ENCODE results near the gene EBF4. TPM values are rescaled to one million over a fixed set of nuclear protein-coding genes. Genes with fewer than 3 reads are reported as not detected.

Gene EBF4, protein sequence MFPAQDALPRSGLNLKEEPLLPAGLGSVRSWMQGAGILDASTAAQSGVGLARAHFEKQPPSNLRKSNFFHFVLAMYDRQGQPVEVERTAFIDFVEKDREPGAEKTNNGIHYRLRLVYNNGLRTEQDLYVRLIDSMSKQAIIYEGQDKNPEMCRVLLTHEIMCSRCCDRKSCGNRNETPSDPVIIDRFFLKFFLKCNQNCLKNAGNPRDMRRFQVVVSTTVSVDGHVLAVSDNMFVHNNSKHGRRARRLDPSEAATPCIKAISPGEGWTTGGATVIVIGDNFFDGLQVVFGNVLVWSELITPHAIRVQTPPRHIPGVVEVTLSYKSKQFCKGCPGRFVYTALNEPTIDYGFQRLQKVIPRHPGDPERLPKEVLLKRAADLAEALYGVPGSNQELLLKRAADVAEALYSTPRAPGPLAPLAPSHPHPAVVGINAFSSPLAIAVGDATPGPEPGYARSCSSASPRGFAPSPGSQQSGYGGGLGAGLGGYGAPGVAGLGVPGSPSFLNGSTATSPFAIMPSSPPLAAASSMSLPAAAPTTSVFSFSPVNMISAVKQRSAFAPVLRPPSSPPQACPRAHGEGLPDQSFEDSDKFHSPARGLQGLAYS
- polyA plus RNA-seq (2011; rRNA removed) (0.60 and 0.98 TPM in 2 replicates), polyA minus RNA-seq (2011; rRNA and poly(A)+ RNA removed) (0.55 and 1.4 TPM in 2 replicates)

DNA sequence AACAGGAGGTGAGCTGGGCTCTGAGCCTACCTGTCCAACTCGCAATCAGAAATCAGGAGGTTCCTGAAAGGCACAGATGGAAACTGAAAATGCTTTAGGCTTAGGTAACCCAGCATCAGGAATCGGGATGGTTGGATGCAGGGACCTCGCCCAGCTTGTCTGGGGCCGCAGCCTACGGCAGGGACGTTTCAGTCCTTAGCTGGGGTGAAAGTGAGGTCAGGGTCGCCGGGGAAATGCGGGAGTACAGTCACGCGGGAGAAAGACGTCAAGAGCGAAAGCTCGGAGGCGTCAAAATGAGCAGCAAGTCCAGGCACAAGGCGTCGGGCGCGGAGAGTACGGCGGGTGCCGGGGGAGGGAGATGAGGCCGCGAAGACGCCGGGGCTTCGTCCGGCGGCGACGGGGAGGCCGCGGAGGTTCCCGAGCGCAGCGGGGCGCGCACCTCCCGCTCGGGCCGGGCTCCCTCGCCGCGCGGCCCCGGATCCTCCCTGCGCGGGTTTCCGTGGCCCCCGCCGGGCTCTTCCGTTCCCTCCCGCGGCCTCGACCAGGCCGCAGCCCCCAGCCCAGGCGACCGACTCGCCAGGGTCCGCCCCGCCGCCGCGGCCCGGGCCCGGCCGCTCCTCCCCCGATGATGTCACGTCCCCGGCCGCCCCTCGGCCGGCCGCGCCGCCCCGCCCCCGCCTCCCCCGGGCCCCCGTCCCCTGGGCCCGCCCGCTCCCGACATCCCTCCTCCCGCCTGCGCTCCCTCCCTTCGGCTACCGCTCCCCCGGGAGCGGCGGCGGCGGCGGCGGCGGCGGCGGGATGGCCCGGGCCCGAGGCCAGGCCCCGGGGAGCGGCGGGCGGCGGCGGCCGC lies at the start of gene EBF4:
Gene EBF4 (plus strand): TSS at position 745 of the 850 bp plus-strand sequence. CDS start 866 bp downstream, outside the sequence.
- CTCF ChIA-PET = no interaction called here
- no peak for DNase-seq (ENCODE audit: low read depth, low spot score)
- Histone ChIP-seq H3K27me3 (ENCODE audit: control insufficient read depth, insufficient read depth, low read length) (peaks cover 69% of the 10 kb centered on the region), H3K27ac (ENCODE audit: low read depth, low read length) (no peak within 1 kb of the TSS), H3K4me3 (ENCODE audit: low read depth, low read length) (peak within 1 kb of the TSS; percentile 47), H3K9me3 (ENCODE audit: control insufficient read depth, insufficient read depth, low read length) (peaks cover 5% of the 10 kb centered on the region; the same call in 1 of the 2 replicates)
- POLR2A ChIA-PET = interaction anchor here (1.0 to 1.2 kb wide), 2 partner anchors 39 to 40 kb away, joined by 3 to 4 read pairs; partner anchors contain the start of gene NOP56
- TF ChIP-seq, protein P1, sequence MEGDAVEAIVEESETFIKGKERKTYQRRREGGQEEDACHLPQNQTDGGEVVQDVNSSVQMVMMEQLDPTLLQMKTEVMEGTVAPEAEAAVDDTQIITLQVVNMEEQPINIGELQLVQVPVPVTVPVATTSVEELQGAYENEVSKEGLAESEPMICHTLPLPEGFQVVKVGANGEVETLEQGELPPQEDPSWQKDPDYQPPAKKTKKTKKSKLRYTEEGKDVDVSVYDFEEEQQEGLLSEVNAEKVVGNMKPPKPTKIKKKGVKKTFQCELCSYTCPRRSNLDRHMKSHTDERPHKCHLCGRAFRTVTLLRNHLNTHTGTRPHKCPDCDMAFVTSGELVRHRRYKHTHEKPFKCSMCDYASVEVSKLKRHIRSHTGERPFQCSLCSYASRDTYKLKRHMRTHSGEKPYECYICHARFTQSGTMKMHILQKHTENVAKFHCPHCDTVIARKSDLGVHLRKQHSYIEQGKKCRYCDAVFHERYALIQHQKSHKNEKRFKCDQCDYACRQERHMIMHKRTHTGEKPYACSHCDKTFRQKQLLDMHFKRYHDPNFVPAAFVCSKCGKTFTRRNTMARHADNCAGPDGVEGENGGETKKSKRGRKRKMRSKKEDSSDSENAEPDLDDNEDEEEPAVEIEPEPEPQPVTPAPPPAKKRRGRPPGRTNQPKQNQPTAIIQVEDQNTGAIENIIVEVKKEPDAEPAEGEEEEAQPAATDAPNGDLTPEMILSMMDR (IDR thresholded peaks at IDR 0.05; ENCODE audit: low read depth, low read length) = no peak

DNA sequence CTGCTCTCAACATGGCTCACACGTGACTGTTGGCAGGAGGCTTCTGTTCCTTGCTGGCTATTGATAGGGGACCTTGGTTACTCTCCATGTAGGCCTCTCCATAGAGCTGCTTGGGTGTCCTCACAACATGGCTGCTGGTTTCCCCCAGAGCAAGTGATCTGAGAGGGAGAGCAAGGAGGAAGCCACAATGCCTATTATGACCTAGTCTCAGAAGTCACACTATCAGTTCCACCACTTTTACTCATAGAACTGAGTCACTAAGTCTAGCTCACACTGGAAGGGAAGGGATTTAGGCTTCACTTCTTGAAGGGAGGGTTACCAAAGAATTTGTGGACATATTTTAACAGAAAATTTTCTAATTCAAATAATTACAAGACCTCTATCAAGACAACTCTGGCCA lies 48.9 kb upstream of the EBF4 start:
- ChIA-PET POLR2A (interaction anchor here (0.6 kb wide), 1 partner anchor 867 kb away, joined by 4 read pairs; no protein-coding TSS in a partner anchor), CTCF (interaction anchor here (8.4 kb wide), 1 partner anchor 122 kb away, joined by 81 read pairs; no protein-coding TSS in a partner anchor)
- no peaks in the 10 kb centered on the region for H3K9me3 ChIP-seq (ENCODE audit: control insufficient read depth, insufficient read depth, low read length)

DNA sequence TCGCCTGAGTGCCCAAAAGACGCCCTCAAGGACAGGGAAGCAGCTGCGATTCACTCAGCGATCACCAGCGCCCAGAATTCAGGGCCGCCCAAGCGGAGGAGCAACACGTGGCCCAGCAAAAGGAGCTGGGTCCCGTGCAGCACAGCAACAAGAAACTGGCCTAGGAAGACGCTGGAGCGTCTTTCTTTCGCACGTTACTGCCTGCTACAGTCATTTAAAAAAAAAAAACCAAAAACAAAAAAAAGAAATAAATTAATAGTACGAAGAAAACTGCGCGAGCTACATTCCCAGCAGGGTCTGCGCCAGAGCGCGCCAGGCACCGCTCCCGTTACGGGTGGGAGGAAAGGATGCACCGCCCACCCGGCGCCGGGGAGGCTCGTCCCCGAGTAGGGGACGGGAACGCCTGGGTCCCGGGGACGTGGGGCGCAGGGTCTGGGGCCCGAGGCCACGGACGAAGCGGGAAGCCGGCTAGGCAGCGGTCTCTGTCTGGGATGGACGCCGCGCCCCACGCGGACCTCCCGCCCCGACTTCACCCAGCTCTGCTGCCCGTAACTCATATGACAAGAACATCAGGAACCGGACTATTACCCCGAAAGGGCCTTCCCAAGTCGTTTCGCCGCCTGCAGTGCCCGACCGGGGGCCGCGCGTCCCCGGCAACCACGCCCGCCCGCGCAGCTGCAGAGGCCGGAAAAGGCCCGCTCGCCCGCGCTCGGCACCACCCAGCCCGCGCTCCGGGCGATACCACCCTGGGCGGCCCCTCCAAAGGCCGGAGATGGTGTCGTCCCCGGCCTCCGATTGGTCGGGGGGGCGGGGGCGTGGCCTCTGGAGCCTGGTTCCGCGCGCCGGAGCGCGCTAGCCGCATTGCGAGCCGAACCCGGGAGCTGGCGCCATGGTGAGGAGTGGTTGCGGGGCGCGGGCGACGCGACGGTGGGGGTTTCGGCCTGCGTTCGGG lies 40.5 kb upstream of the EBF4 start, which contains the start of gene NOP56:
Gene NOP56 (plus strand): TSS at position 861 of the 952 bp plus-strand sequence. CDS start 29 bp downstream, at position 890.
- POLR2A ChIA-PET = interaction anchor here (0.6 to 3.7 kb wide), 16 partner anchors 11 to 1933 kb away, joined by 3 to 30 read pairs (median 4); partner anchors contain the start of genes EBF4, IDH3B, SNRPB and ZNF343
- Histone ChIP-seq H3K27ac (ENCODE audit: low read depth, low read length) (peak within 1 kb of the TSS; percentile 78), H3K4me3 (ENCODE audit: low read depth, low read length) (peak within 1 kb of the TSS; percentile 99), H3K9me3 (ENCODE audit: control insufficient read depth, insufficient read depth, low read length) (no peaks in the 10 kb centered on the region), H3K27me3 (ENCODE audit: control insufficient read depth, insufficient read depth, low read length) (no peaks in the 10 kb centered on the region)
- CTCF ChIA-PET = interaction anchor here (0.6 to 8.4 kb wide), 7 partner anchors 91 to 349 kb away, joined by 3 to 81 read pairs (median 4); no protein-coding TSS in a partner anchor
- DNase-seq (ENCODE audit: low read depth, low spot score) = peak; percentile 68
- TF ChIP-seq, protein P1 (IDR thresholded peaks at IDR 0.05; ENCODE audit: low read depth, low read length) = no peak

More for the DNA sequence above, 48.9 kb upstream of the EBF4 start:
- Histone ChIP-seq H3K27ac (ENCODE audit: low read depth, low read length) (no peak overlapping the region), H3K27me3 (ENCODE audit: control insufficient read depth, insufficient read depth, low read length) (no peaks in the 10 kb centered on the region), H3K4me3 (ENCODE audit: low read depth, low read length) (no peak overlapping the region)
- TF ChIP-seq, protein P1 (IDR thresholded peaks at IDR 0.05; ENCODE audit: low read depth, low read length) = no peak
- no peak for DNase-seq (ENCODE audit: low read depth, low spot score)
